Caco-2 (cell line): ENCODE data around the gene CAB39L. TPM values are rescaled to one million over a fixed set of nuclear protein-coding genes. Genes with fewer than 3 reads are reported as not detected.

Experiments
- BruUV-seq: library from RNA; stranded (reverse); fragments of 400-500 nt; replicated peaks from 2 replicates; lab custom pipeline; 2021; lab: Mats Ljungman, UMichigan
- CTCF ChIA-PET: fragments of 300-600 bp; sonication (Branson Sonifier 250); formaldehyde crosslinking; loops from one replicate; lab custom pipeline; 2022; ENCODE audit warnings: antibody characterized with exemption; lab: Charles Lee
- POLR2A ChIA-PET: fragments of 300-600 bp; sonication (Branson Sonifier 250); formaldehyde crosslinking; loops from one replicate; lab custom pipeline; 2022; ENCODE audit warnings: antibody characterized with exemption; lab: Charles Lee
- DNase-seq, 2 experiments: peaks; one replicate each; pipeline versions ENCODE4 v3.0.0 to v3.0.0-alpha.2; 2020 to 2022
- H3K27me3 ChIP-seq: replicated peaks from 2 replicates; pipeline ENCODE4 v1.6.0; 2011; ENCODE audit warnings: low read length; ENCODE audit not compliant: control insufficient read depth, insufficient read depth
- H3K36me3 ChIP-seq: 2 replicates; pipeline ENCODE4 v1.5.1; 2011; ENCODE audit warnings: low read length; ENCODE audit not compliant: control insufficient read depth, insufficient read depth
- H3K4me1 ChIP-seq: fragments of 250-450 bp; sonication (Bioruptor Pico); 2 replicates; pipeline ENCODE4 v1.5.1; 2020; ENCODE audit warnings: mild to moderate bottlenecking
- H3K4me3 ChIP-seq: 2 replicates; pipeline ENCODE4 v1.5.1; 2011; ENCODE audit warnings: low read depth, mild to moderate bottlenecking, control low read depth, low read length
- H3K9me3 ChIP-seq: fragments of 250-450 bp; sonication (Bioruptor Pico); 2 replicates; pipeline ENCODE4 v1.5.1; 2020; ENCODE audit warnings: mild to moderate bottlenecking, moderate library complexity
- H3K27ac Mint-ChIP-seq: one replicate; pipeline ENCODE4 v1.8.0; 2022; ENCODE audit warnings: mixed read lengths; ENCODE audit not compliant: unreplicated experiment
- H3K27me3 Mint-ChIP-seq: one replicate; pipeline ENCODE4 v1.8.0; 2022; ENCODE audit warnings: mixed read lengths; ENCODE audit not compliant: insufficient read depth, unreplicated experiment
- H3K36me3 Mint-ChIP-seq: one replicate; pipeline ENCODE4 v1.8.0; 2022; ENCODE audit warnings: mild to moderate bottlenecking, mixed read lengths; ENCODE audit not compliant: insufficient read depth, unreplicated experiment
- H3K4me1 Mint-ChIP-seq: one replicate; pipeline ENCODE4 v1.8.0; 2022; ENCODE audit warnings: low read depth, mixed read lengths; ENCODE audit not compliant: unreplicated experiment
- H3K4me3 Mint-ChIP-seq: one replicate; pipeline ENCODE4 v1.8.0; 2022; ENCODE audit warnings: mild to moderate bottlenecking, moderate library complexity, mixed read lengths; ENCODE audit not compliant: unreplicated experiment
- H3K9me3 Mint-ChIP-seq: one replicate; pipeline ENCODE4 v1.8.0; 2022; ENCODE audit warnings: mixed read lengths; ENCODE audit not compliant: unreplicated experiment
- CTCF ChIP-seq, 2 experiments: fragments of 200-600 bp in 1 of 2; IDR thresholded peaks; 1 replicate in 1 of 2; 2 replicates in 1 of 2; pipeline versions ENCODE4 v1.5.1 to v1.8.0; 2011 to 2022; ENCODE audit warnings: antibody characterized with exemption in 1 of 2, control low read depth in 1 of 2, inconsistent platforms in 1 of 2, low read depth in 1 of 2, low read length in 1 of 2, mild to moderate bottlenecking in 1 of 2, moderate library complexity in 1 of 2; ENCODE audit not compliant: insufficient read depth in 1 of 2, severe bottlenecking in 1 of 2, unreplicated experiment in 1 of 2
- intact Hi-C: fragments of 100-400 bp; cut with micrococcal nuclease; formaldehyde crosslinking; loops from one replicate; pipeline ENCODE4 v1.10.0; 2022; ENCODE audit not compliant: unreplicated experiment
- total RNA-seq: library from RNA; stranded (reverse); gene quantifications from 2 replicates; pipeline ENCODE4 v1.2.3, GENCODE V29; 2022

The CAB39L gene
- total RNA-seq, 1 experiment from 2014 or later = 40.6 TPM

- no peak overlapping the region for H3K4me3 Mint-ChIP-seq
- Histone ChIP-seq H3K36me3 (no peaks in the 10 kb centered on the region), H3K27me3 (no peaks in the 10 kb centered on the region), H3K4me1 (no peaks in the 10 kb centered on the region), H3K4me3 (no peak overlapping the region), H3K9me3 (no peaks in the 10 kb centered on the region)
- no peaks in the 10 kb centered on the region for H3K27me3 Mint-ChIP-seq
- no peaks in the 10 kb centered on the region for H3K9me3 Mint-ChIP-seq
- ChIA-PET POLR2A (no interaction called here), CTCF (interaction anchor here (0.6 kb wide), 1 partner anchor 28 kb away, joined by 4 read pairs; no protein-coding TSS in a partner anchor)
- BruUV-seq = no TSS peak
- intact Hi-C loops = no loop called here
- no peaks in the 10 kb centered on the region for H3K4me1 Mint-ChIP-seq
- no peak for DNase-seq
- H3K36me3 Mint-ChIP-seq = no peaks in the 10 kb centered on the region
- TF ChIP-seq CTCF (IDR thresholded peaks at IDR 0.05; ENCODE audit: insufficient read depth in 1 of 2, low read depth in 1 of 2, low read length in 1 of 2, severe bottlenecking in 1 of 2, unreplicated experiment in 1 of 2) = no peak
- no peak overlapping the region for H3K27ac Mint-ChIP-seq
Observed at GRCh38 chr13:49292742-49293486, 150.9 kb downstream of the CAB39L start.

GRCh38 chr13:49288458-49288857, 155.4 kb downstream of the CAB39L start:
- Mint-ChIP-seq H3K4me1 (no peaks in the 10 kb centered on the region), H3K36me3 (no peaks in the 10 kb centered on the region), H3K27me3 (no peaks in the 10 kb centered on the region), H3K27ac (no peak overlapping the region), H3K9me3 (no peaks in the 10 kb centered on the region), H3K4me3 (no peak overlapping the region)
- CTCF ChIA-PET = interaction anchor here (0.6 kb wide), 1 partner anchor 10 kb away, joined by 4 read pairs; no protein-coding TSS in a partner anchor
- no TSS peak for BruUV-seq
- TF ChIP-seq CTCF (IDR thresholded peaks at IDR 0.05; ENCODE audit: insufficient read depth in 1 of 2, low read depth in 1 of 2, low read length in 1 of 2, severe bottlenecking in 1 of 2, unreplicated experiment in 1 of 2) = no peak
- Histone ChIP-seq H3K27me3 (no peaks in the 10 kb centered on the region), H3K36me3 (no peaks in the 10 kb centered on the region), H3K4me1 (no peaks in the 10 kb centered on the region), H3K4me3 (no peak overlapping the region), H3K9me3 (no peaks in the 10 kb centered on the region)
- DNase-seq = no peak
- POLR2A ChIA-PET = interaction anchor here (0.6 kb wide), 1 partner anchor 172 kb away, joined by 3 read pairs; no protein-coding TSS in a partner anchor
- intact Hi-C loops = loop anchor here (10.0 kb wide), 1 partner anchor 64 kb away; the partner anchor contains the start of gene MLNR

- no peak overlapping the region for H3K4me3 ChIP-seq
- H3K4me3 Mint-ChIP-seq = no peak overlapping the region
- no peaks in the 10 kb centered on the region for H3K4me1 Mint-ChIP-seq
- intact Hi-C loops = loop anchor here (10.0 kb wide), 1 partner anchor 63 kb away; the partner anchor contains the start of gene MLNR
- no peaks in the 10 kb centered on the region for H3K36me3 Mint-ChIP-seq
- POLR2A ChIA-PET = no interaction called here
- no peaks in the 10 kb centered on the region for H3K36me3 ChIP-seq
- no peaks in the 10 kb centered on the region for H3K27me3 Mint-ChIP-seq
- H3K4me1 ChIP-seq = no peaks in the 10 kb centered on the region
- no peaks in the 10 kb centered on the region for H3K9me3 ChIP-seq
- TF ChIP-seq CTCF (IDR thresholded peaks at IDR 0.05; ENCODE audit: insufficient read depth in 1 of 2, low read depth in 1 of 2, low read length in 1 of 2, severe bottlenecking in 1 of 2, unreplicated experiment in 1 of 2) = no peak
- H3K27me3 ChIP-seq = no peaks in the 10 kb centered on the region
- CTCF ChIA-PET = no interaction called here
- H3K27ac Mint-ChIP-seq = no peak overlapping the region
- no TSS peak for BruUV-seq
- no peaks in the 10 kb centered on the region for H3K9me3 Mint-ChIP-seq
- DNase-seq = no peak
Observed at GRCh38 chr13:49287995-49288394, 155.9 kb downstream of the CAB39L start.
